Activated CD4-positive, alpha-beta T cell treated with anti-CD3 and anti-CD28 coated beads, Interleukin-2, amount 50 U/mL, for 1 hour (primary cell): Measurements from ENCODE around the gene GFY.
"Not testable (repeated sequence)": the region's sequence is repeated elsewhere in the genome, so short reads cannot be mapped to it uniquely, and the experiment has no call there.

Source experiments
- DNase-seq: peaks from one replicate; pipeline ENCODE4 v3.0.0-alpha.2; 2020

The GFY gene

GRCh38 chr19:49430678-49431329 lies 5.6 kb downstream of the GFY start:
- no peak for DNase-seq

GRCh38 chr19:49431330-49431749 lies 6.2 kb downstream of the GFY start:
- DNase-seq: no peak

GRCh38 chr19:49432141-49433073 lies 7.2 kb downstream of the GFY start:
- DNase-seq: no peak

- DNase-seq: no peak
Measured at GRCh38 chr19:49433240-49433901, 8.2 kb downstream of the GFY start.

- no peak for DNase-seq
Measured at GRCh38 chr19:49434907-49435583, 9.9 kb downstream of the GFY start.

- no peak for DNase-seq
Measured at GRCh38 chr19:49435670-49436069, 10.5 kb downstream of the GFY start.

- DNase-seq: peak; percentile 54
Measured at GRCh38 chr19:49436381-49437017, 11.3 kb downstream of the GFY start.

- DNase-seq: no peak
Measured at GRCh38 chr19:49437231-49437630, 12.0 kb downstream of the GFY start.

- no peak for DNase-seq
Measured at GRCh38 chr19:49438261-49438660, 13.1 kb downstream of the GFY start.

DNA sequence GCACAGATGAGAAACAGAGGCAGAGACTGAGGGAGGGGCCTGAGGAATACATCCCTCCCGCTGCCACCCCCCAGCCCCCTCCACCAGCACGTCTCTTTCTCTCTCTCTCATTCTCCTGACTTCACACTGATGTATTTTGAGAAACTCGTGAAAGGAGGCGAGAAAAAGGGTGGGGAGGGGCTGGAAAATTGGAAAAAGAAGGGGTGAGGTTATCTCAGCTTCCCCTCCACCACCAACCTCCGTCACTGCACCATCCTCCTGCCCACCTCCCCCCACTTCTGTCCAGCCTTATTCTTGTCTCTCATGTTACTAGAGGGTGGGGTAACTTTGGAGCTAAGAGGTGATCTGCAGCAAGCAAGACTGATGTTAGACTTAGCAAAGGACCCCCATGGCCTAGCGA lies 14.6 kb downstream of the GFY start:
- DNase-seq: no peak

- DNase-seq: no peak
Measured at GRCh38 chr19:49440439-49441209, 15.4 kb downstream of the GFY start.

- DNase-seq: peak; percentile 41
Measured at GRCh38 chr19:49441210-49441959, 16.2 kb downstream of the GFY start, which contains the start of gene SLC17A7. TSS of gene SLC17A7 (minus strand) at chr19:49441527. CDS start at chr19:49441379, 148 bp downstream.

DNA sequence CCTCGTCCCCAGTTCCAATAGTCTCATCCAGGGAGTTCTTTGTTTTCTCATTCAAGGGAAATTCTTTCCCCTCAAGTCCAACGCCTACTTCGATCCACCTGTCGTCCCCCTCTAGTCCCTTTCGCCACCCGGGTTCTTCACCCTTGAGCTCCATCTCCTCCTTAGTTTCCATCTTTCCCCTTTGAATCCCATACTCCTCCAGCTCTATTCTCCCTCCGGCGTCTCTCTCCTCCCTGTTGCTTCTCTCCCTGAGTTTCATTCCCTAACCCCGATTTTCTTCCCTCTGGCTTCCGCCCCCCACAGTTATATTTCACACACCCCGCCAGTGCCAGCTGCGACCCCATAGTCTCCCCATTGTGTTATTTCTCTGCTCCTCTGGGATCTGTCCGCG lies 16.8 kb downstream of the GFY start:
- DNase-seq: no peak

DNA sequence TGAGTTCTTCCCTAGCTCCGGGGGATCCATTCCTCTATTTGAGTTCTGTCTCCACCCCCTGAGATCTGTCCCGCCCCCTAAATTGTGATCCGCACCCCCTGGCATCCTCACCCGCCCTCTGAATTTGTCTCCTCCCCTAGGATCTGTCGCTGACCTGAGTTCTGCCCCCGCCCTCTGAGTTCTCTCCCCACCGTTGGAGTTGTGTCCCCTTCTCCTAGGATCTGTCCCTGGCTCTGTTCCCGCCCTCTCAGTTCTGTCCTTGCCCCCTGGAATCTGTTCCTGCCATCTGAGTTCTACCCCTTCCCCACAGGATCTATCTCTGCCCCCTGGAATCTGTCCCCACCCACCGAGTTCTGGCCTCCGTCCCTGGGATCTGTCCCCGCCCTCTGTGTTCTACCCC lies 17.2 kb downstream of the GFY start:
- DNase-seq: no peak

- DNase-seq: peak; percentile 46
Measured at GRCh38 chr19:49442771-49443365, 17.7 kb downstream of the GFY start.

DNA sequence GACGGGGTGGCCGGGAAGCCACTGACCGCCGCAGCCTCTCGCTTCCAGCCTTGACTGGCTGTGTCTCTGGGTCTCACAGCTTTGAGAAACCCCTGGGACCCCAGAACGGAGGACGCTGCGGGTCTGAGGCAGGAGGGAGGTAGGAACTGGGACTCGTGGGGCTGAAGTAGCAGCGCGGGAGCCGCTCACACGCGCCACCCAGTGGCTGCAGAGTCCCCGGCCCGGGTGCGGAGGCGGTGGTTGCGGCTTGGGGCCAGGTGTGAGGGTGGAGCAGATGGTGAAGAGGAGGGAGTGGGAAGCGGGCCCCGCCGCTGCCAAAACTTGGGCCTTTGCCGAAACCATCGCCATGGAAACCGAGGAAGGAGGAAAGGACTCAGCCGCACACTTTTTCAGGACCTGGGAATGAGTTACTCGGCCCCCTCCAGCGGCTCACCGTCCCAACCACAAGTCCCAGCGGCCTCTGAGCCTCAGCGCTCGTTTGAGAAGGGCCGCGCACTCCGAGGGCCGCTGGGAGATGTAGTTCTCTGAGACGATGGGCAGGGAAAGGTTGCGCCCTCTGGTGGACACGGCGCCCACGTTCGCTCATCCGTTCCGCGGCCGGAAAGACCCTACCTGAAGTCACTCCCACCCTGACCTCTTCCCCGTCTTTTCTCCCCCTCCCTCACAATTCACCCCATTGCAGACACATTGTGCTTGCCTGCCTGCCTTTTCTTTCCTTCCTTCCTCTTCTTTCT lies 18.3 kb downstream of the GFY start:
- DNase-seq: peak; percentile 91

- DNase-seq: not testable (repeated sequence)
Measured at GRCh38 chr19:49444100-49444700, 19.0 kb downstream of the GFY start.

DNA sequence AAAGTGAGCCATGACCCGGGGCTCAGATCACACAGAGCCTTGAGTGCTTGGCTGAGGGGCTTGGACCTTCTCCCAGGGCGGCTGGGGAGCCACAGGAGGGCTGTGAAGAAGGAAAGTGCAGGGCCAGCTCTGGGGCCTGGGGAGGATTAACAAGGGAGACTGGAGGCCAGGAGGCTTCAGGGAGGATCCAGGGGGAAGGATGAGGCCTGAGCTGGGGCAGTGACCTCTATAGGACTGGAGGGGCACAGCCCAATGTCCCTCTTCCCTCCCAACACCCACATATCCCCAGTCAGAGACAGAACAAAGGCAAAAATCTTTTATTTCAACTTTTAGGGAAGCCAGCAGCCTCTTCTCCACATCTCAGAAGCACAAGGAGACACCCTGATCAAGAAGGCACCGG lies 20.8 kb downstream of the GFY start:
- DNase-seq: no peak
